DMS53 treated with DMSO at 0.1 percent for 48 hours (cell line): ENCODE results near the gene NFS1.
"Not testable (repeated sequence)": the region's sequence is repeated elsewhere in the genome, so short reads cannot be mapped to it uniquely, and the experiment has no call there.

Experiments
- DNase-seq: peaks from one replicate; lab custom pipeline; 2025; ENCODE audit not compliant: unreplicated experiment; lab: John Stamatoyannopoulos, UW

Gene NFS1

DNA sequence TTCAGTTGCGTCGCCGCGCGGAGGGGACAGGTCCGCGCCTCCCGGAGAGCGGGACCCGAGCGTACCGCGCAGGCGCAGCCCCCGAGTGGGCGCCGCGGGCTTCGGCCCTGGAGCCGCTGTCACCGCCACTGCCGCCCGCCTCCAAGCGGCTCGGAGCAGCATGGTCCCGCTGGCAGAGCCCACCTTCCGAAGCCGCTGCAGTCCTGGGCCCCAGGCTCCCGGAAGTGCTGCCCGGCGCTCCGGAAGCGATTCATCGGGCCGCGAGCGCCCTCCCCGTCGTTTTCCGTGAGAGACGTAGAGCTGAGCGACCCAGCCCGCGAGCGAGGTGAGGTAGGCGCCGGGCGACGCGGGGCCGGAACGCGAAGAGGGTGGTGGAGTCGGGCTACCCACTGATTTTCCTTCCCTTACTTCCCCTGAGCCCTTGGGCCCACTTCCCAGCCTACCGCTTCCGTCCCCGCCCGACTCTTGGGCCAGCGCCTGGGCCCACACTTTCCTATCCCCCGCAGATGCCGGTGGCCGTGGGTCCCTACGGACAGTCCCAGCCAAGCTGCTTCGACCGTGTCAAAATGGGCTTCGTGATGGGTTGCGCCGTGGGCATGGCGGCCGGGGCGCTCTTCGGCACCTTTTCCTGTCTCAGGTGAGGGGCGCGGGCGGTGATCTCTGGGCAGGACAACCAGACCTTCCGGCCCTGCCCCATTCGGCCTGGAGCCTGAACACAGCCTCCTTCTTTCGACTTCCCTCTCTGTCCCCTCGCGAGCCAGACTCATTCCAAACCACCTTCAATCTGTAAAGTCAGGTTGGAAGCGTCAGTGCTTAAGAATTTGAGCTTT is at the start of gene NFS1, which contains the start of gene ROMO1:
TSS of gene NFS1 (minus strand) at position 226 of the 830 bp plus-strand sequence. CDS start at position 162, 64 bp downstream.
TSS of gene ROMO1 (plus strand) at position 279 of the 830 bp plus-strand sequence. CDS start at position 507, 228 bp downstream.
- DNase-seq, result peak; percentile 50

DNA sequence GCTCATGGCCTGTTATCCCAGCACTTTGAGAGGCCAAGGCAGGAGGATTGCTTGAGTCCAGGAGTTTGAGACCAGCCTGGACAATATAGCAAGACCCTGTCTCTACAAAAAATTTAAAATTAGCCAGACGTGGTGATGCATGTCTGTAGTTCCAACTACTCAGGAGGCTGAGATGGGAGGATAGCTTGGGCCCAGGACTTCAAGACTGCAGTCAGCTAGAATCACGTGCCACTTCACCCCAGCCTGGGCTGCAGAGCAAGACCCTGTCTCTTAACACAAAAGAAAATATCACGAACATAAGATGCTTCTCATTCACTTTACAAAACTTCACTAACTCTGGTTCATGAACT is 45.3 kb upstream of the NFS1 start:
- DNase-seq, result not testable (repeated sequence)

DNA sequence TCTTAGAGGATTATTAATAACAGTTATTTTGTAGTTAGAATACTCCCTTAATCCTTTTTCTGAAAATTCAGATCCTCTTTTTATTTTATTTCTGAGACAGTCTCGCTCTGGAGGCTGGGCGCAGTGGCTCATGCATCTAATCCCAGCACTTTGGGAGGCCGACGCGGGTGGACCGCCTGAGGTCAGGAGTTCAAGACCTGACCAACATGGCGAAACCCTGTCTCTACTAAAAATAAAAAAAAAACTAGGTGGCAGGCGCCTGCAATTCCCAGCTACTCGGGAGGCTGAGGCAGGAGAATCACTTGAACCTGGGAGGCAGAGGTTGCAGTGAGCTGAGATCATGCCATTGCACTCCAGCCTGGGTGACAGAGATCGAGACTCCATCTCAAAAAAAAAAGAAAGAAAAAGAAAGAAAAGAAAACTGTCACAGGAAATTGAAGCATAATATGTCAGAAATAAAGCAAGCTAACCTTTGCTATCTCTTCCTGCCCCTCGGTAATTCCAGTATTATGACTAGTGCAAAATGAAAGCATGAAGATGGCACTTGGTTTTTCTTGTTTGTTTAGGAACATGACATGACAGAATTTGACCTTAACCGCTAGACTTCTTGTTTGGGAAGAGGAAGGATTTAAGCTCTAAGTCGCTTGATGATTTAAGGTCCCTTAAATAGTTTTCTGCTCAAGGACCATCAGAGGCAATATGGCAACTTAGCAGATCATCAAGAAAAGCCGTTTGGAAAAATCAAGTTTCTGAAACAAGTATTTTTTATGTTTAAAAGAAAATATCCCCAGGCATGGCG is 44.7 kb upstream of the NFS1 start:
- no peak for DNase-seq

DNA sequence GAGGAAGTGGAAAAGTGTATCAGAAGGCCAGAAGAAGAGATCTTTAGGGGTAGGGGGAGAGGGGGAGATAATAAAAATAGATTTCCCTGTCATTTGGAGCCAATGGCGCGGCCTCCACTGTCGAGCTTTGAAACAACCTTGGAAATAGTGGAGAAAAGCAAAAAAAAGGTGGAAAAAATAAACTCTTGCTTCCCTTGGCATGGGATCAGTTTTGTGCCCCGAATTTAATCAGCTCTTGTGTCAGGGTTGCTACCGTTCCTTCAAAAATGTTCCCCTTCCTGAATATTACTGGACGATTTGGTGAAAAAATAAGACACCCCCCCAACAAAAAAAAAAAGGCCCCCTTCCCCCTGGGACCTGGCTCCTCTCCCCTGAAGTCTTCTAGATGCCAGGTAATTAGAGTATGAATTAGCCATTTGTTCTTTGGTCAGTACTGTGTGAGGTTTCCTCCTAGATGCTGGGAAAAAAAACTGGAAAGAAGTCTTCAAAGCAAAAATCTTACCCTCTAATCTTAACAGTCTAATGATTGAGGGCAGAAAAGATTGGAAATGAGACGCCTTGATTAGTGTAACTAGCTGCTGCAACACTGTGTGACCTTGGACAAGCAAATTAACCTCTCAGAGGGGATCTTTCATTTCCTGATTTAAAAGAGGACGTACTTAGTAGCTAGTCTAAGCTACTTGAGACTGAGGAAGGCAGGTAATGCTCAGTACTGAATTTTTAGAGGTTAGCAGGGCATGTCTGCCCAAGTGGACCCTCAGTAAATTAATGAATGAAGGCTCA is 43.8 kb upstream of the NFS1 start:
- peak; percentile 41 for DNase-seq

DNA sequence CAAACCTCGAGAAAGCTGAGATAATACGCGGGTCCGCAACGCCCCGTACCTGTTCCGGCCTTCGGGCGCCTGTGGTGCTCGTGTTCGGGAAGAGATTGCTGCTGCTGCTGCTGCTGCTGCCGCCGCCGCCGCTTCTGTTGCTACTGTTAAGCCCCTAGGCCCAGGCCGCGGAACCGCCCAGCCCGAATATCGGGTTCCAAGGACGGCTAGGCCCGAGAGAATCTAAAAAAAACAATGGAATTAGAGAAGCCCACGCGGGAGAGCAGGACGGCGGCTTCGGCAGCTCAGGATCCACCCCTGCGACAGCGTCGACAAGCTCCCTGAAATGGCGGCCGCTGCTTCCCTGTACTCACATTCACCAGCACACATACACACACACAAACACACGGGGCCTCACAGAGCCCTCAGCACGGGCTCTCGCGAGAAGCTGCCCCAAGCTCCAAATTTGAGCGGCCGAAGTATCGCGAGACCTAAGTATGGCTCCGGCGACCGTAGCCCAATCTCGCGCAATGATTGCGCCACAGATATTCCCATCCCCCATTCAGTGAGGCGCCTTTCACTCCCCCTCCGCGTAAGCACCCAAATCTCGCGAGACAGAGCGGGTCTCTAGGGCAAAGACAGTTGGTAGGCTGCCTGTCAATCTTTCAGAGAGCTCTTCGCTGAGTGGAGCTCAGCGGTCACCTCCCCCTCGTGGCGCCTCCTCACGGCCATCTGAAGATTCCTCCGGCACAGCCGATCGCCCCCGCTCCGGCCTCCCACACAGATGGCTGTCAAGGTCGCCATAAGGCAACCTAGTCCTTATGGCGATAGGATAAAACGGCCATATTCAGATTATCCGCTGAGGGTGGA is 43.0 kb upstream of the NFS1 start, which contains the start of gene RBM39:
TSS of gene RBM39 (minus strand) at position 369 of the 849 bp plus-strand sequence. CDS start 1,386 bp downstream, outside the sequence.
- DNase-seq, result peak; percentile 99

DNA sequence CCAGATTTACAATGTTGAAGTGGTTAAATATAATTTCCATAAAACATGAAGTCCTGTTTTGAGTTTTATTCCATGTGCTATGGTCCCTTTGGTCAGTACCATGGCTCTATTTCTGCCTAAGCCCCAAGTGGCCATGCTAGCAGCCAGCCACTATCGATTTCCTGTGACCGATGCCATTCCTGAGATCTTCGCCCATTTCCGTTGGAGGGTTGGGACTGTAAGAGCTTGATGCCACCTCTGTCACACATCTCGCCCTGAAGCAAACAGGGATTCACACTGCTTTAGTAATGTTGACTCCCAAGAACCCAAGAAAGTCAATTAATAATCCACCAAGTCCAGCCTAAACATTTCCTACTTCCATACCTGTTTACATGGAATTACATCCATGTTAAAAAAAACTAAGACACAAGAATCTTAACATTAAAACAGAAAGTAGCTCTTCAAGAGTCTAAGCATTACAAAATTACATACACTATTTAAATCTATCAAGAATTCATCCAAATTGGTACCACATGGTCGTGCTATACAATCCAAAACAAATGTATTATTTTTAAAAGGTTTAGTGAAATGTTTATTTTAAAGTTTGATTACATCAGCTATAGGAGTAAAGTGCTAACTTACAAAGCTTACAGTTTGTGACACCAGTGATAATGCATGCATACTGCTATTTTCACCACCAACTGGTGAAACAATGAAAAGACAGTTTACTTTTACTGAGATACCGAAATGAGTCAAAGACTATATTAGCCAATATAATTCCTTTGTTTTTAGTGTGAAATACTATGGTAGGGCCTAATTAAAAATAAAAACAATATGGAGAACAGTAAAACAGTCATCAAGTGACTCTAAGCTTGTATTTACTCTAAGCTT is 40.4 kb upstream of the NFS1 start:
- no peak for DNase-seq

DNA sequence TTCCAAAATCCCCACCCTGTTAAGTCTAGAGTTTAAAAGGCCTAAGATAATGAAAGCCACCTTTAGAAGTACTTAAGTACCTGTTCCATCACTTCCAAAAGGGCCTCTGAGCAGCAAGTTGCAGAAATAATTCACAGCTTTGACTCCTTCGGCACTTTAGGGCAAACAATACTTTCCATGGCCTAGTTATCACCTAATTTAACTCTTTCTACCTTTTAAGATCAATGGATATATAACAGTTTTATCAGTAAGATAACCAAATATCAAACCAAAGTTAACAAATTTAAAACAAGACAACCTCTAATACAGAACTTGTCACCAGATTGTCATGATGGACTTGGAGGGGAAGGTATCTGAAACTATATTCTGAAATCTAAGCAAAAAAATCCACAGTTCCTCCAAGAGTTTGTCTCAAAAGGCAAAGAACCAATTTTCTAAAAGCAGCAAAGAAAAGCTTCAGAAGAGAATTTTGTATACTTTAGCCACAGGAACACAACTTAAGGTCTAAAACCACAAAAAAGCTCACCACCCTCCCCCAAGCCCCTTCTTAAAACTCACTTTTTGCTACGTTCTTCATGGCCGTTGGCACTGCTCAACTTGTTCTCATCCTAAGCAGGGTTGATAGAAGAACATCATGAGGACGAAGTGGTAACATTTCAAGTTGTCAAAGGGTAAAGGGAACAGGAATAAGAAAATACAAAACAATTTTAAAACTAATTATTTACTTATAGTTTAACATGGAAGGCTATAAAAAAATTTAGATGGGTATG is 39.4 kb upstream of the NFS1 start:
- DNase-seq, result no peak

DNA sequence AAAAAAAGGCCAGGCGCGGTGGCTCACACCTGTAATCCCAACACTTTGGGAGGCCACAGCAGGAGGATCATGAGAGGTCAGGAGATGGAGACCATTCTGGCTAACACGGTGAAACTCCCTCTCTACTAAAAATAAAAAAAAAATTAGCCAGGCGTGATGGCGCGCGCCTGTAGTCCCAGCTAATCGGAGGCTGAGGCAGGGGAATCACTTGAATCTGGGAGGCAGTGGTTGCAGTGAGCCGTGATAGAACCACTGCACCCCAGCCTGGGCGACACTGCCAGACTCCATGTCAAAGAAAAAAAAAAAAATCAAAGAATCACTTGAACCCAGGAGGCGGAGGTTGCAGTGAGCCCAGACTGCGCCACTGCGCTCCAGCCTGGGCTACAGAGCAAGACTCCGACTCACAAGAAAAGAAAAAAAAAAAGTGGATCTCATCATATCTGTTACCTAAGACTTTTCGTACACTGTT is 38.7 kb upstream of the NFS1 start:
- no peak for DNase-seq

DNA sequence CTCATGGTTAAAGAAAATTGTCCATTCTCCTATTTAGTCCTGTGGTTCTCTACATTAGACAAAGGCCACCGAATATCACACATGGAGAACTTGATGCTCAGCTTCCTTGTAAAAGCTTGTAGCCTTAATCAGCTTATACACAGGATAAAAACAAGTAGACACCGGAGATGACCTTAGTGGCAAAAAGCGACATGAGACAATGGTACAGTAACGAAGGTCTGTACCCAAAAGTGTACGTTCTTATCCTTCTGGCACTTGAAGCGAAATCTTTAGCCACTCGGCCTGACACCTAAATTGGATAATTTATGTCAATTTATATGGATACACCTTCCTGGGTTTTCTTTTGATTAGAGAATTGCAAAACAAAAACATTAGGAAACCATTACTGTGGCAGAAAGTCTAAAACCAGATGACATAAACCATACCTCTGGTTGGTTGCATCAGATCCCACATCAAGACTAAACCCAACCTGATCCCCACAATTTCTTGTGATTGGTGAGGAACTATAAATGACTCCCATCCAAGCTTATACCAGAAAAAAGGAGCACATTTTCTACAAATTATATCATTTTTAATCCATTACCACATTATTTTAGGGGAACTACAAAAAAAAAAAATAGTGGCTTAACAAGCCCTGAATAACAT is 36.8 kb upstream of the NFS1 start:
- DNase-seq, result no peak

DNA sequence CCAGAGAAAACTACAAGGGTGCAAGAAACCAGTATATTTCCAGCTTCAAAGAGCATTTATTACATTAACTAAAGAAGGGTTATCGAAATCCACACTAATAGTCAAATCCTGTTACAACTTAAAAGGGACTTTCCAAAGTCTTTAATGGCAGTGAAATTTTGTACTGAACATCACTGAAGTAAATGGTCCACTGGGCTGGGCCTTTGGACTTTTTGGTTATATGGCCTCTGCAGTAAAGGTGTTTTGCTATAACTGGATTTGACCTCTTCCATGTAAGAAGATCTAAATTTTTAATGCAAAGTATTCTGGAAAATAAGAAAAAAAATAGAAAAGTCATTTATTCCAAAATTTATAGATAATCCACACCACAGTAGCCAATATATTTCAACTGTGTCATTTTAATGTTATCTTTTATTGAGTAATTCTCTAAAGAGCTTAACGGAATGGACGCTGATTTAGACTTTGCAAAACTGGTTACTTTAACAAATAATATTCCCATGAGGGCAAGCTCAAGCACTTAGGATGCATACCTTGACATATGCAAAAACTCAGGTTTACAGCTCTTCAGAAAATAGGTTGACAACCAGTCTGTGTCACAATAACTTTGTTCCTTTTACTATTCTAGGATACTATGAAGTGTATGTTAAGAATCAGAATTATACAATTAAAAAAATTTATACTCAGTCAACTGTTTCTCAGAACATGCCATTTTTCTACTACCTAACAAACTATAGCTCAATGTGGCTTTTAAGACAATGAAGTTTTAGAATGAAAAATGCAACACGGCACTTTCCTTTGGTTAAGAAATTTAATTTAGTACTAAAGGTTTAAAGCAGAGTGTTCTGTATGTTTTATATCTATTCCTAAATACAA is 35.9 kb upstream of the NFS1 start:
- DNase-seq, result no peak

DNA sequence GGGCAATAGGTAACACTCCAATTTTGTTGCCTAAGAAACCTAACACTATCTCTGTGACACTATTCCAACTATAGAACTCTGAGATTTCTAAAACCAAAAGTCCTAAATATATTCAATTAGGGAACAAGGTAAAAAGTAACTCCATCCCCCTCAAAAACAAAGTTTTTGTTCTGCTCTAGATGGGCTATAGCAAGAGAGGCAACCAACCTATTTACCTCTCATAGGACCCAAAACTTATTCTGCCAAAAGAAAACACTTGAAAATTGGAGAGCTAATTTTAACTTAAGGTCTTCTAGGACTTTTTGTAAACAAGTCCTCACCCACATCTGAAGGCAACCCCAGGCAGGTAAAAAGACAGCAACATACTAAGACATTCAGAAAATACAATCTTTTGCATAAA is 35.2 kb upstream of the NFS1 start:
- no peak for DNase-seq

DNA sequence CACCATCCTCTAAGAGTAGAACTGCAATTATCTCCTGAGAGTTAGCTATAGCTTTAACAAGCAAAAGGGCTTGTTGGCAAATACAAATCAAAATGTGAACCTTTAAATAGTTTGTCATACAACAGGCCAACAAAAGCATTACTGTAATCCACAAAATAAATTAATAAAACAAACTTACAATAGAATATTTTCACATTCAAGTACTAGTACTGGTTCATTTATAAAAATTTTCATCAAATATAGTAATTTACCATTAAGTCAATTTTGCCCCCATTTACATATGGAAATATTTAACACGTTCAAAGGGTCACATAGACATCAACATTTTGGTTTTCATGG is 33.5 kb upstream of the NFS1 start:
- no peak for DNase-seq

DNA sequence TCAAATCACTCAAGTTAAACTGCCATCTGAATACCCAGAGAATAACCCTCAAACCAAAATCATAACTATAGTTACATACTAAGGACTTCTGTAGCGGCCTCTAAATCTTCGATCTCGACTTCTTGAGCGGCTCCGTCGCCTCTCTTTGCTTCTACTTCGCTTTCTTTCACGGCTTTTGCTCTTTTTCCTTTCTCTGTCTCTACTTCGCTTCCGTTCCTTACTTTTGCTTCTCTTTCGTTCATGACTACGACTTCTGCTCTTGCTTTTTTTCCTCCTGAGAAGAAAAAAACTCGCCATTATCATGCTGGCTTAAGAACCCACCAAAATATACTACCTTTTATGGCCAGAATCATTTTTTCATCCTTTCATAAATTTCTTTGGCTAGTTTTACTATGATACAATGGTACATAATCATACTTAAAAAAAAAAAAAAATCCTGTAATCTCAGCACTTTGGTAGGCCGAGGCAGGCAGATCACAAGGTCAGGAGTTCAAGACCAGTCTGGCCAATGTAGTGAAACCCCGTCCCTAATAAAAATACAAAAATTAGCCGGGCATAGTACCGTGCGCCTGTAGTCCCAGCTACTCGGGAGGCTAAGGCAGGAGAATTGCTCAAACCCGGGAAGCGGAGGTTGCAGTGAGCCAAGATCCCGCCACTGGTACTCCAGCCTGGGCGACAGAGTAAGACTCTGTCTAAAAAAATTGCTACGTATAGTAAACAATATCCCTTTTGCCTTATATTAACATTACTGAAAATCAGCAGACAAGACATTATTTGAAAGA is 32.9 kb upstream of the NFS1 start:
- DNase-seq, result no peak

DNA sequence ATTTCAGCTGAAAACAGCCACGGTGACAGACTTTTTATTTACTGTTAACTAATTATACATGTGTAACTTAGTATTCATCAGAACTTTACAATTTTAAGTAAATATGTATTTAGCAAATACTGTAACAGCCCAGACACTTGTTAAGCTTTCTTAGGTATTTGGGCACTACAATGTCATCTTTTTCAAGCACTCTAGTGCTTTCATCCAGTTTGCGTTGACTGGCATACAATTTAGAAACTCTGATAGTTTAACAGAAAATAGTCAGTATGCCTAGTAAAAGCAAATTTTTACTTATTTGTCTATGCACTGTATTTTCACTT is 32.3 kb upstream of the NFS1 start:
- DNase-seq, result no peak

DNA sequence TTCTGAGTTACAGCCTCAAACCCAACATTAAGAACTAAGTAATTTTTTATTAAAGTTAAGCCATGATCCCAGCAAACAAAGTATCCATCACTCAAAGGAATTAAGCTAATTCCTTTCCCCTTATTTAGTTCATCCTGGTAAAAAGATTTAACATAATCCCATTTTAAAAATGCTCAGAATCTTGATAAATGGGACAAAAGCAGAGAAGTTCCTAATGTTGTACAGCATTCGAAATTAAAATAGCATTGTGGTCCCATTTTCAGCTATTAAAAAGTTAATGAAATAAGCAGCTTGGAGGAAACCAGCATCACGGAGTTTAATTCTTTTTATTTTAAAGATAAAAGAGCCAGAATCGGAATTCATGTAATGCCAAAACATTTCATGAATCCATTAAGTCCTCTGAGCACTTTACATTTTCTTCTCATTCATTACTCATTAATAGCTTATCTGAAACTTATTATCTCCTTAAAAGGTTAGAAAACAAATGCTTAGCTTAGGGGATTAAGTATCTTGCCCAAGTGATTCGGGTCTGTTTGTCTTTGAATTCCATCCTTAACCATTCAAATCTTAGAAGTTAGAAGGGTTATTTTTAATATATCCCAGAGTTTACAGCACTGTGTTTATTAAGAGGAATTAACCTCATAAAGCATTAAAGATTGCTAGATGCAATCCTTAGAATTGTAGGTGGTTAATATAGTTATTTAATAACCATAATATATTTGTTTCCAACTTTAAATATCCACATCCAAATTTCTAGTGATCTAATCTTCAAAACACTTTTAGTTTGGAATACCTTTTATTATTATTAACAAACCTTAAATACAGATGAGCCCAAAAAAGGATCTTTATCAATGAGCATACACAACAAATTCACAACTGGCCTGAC is 31.7 kb upstream of the NFS1 start:
- no peak for DNase-seq
